ENCODE data around the gene CA5A.

DNA sequence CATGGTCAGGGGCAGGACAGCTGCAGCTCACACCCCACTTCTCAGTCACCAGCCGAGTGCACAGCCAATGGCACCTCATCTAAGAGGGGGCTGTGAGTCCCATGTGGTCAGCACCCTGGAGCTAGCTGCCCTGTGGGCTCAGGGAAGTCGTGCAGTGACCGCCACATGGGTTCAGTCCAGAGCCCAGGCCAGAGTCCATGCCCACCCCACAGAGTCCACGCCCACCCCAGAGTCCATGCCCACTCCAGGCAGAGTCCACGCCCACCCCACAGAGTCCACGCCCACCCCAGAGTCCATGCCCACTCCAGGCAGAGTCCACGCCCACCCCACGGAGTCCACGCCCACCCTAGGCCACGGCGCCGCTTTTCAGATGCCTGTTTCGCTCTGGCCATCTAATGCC is 91.1 kb downstream of the CA5A start:
- no peak for TF ChIP-seq POLR2A (IDR thresholded peaks at IDR 0.05; ENCODE audit: low read depth, low read length)
- no peak for TF ChIP-seq CEBPB (IDR thresholded peaks at IDR 0.05; ENCODE audit: low read depth, low read length)
- no peak for TF ChIP-seq CTCF (conservative IDR thresholded peaks at IDR 0.05; ENCODE audit: low read depth, low read length)
- TF ChIP-seq RFX5 (IDR thresholded peaks at IDR 0.05; ENCODE audit: low read depth, low read length) = no peak
- TF ChIP-seq RAD21 (IDR thresholded peaks at IDR 0.05; ENCODE audit: low read length) = no peak
- TF ChIP-seq SMC3 (IDR thresholded peaks at IDR 0.05; ENCODE audit: low read depth, low read length) = no peak
- no peak for TF ChIP-seq BHLHE40 (IDR thresholded peaks at IDR 0.05; ENCODE audit: low read depth, low read length)
- TF ChIP-seq FOS (IDR thresholded peaks at IDR 0.05; ENCODE audit: low read depth, low read length) = no peak
- TF ChIP-seq NFE2L2 (IDR thresholded peaks at IDR 0.05; ENCODE audit: low read depth, low read length) = no peak
- no peak for TF ChIP-seq MXI1 (IDR thresholded peaks at IDR 0.05; ENCODE audit: borderline replicate concordance, low read depth, low read length)
- no peak for TF ChIP-seq MAFK (IDR thresholded peaks at IDR 0.05; ENCODE audit: low read depth, low read length)
- TF ChIP-seq USF2 (IDR thresholded peaks at IDR 0.05; ENCODE audit: low read depth, low read length) = no peak
- TF ChIP-seq MAZ (IDR thresholded peaks at IDR 0.05; ENCODE audit: borderline replicate concordance, low read depth, low read length) = no peak
- TF ChIP-seq, protein P1, sequence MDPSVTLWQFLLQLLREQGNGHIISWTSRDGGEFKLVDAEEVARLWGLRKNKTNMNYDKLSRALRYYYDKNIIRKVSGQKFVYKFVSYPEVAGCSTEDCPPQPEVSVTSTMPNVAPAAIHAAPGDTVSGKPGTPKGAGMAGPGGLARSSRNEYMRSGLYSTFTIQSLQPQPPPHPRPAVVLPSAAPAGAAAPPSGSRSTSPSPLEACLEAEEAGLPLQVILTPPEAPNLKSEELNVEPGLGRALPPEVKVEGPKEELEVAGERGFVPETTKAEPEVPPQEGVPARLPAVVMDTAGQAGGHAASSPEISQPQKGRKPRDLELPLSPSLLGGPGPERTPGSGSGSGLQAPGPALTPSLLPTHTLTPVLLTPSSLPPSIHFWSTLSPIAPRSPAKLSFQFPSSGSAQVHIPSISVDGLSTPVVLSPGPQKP (IDR thresholded peaks at IDR 0.05; ENCODE audit: borderline replicate concordance, low read depth, low read length) = no peak

All from IMR-90 (cell line).